Measurements from ENCODE around the gene CDCA5. TPM values are rescaled to one million over a fixed set of nuclear protein-coding genes. Genes with fewer than 3 reads are reported as not detected.
"Not testable (repeated sequence)": the region's sequence is repeated elsewhere in the genome, so short reads cannot be mapped to it uniquely, and the experiment has no call there.

Gene CDCA5
- polyA plus RNA-seq, 1 experiment = 11.9 TPM

DNA sequence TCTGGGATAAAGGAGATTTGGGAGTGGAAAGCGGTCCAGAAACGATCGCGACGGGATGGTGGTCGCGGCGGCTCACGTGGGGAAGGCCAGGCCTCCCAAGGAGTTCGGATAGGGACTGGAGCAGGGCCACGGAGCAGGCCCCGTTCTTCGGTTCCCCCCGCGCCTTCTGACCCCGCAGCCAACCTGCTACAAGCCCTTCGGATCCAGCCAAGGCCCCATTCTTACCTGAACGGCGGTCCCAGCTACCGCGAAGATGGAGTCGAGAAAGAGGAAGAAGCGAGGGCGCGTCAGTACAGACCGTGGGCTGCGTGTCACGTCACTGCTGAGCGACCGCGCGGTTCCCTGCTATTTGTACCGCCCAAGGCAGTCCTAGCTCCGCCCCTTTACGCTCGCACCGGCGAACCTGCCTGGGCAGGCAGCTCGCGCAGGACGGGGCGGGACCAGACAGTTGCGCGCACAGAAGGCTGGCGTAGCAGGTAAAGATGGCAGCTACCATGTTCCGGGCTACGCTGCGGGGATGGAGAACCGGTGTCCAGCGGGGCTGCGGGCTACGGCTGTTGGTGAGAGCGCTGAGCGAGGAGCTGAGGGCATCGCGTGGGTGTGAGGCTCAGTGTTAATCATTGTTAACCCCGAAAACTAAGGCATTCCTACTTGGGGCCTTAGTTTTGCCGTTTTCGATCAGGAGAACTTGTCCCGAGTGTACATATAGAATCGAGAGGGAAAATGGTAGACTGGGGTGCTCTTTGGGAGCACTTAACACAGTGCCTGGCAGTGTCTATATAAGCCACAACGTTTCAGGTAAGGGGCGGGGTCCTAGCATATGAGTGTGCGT lies 38.2 kb upstream of the CDCA5 start, which contains the start of the genes FAU and MRPL49:
TSS of gene FAU (minus strand) at position 270 of the 832 bp plus-strand sequence. CDS start 321 bp downstream, outside the sequence.
TSS of gene MRPL49 (plus strand) at position 457 of the 832 bp plus-strand sequence. CDS start at position 483, 26 bp downstream.
- POLR2A ChIA-PET = interaction anchor here (0.6 to 1.2 kb wide), 7 partner anchors 9 to 192 kb away, joined by 3 to 13 read pairs (median 3); partner anchors contain the start of genes CDC42EP2 and TM7SF2
- CTCF ChIA-PET = interaction anchor here (0.7 to 2.0 kb wide), 8 partner anchors 8 to 203 kb away, joined by 3 to 21 read pairs (median 3); partner anchors contain the start of genes ARL2 and TM7SF2
- no peak for TF ChIP-seq CTCF (IDR thresholded peaks at IDR 0.05; ENCODE audit: insufficient read depth, low read depth, low read length)
- no peaks in the 10 kb centered on the region for H3K27me3 ChIP-seq (ENCODE audit: control insufficient read depth, insufficient read depth, low read length)
- DNase-seq (ENCODE audit: low read depth) = peak; percentile 86
- peaks cover 16% of the 10 kb centered on the region for H3K36me3 ChIP-seq (ENCODE audit: control insufficient read depth, insufficient read depth, low read length)
- H3K4me3 ChIP-seq (ENCODE audit: low read depth, low read length) = peak within 1 kb of the TSS; percentile 55

DNA sequence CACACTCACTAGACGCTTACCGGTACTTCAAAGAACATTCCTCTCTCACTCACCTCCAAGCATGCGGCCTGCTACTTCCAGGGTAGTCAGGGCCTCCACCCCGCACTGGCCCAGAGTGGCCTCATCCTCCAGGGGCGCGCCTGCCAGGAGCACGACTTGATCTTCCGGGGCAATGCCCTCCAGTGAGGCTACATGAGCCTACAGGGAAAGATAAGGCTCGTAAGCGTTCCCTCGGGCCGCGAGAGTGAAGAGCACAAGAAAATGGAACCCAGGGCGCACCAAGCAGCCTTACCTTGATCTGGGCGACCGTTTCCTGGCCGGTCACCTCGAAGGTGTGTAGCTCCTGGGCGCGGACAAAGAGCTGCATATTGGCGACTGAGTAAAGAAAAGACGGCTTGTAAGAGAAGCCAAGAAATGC lies 37.6 kb upstream of the CDCA5 start:
- no peak for TF ChIP-seq CTCF (IDR thresholded peaks at IDR 0.05; ENCODE audit: insufficient read depth, low read depth, low read length)
- ChIA-PET CTCF (interaction anchor here (0.8 to 2.0 kb wide), 8 partner anchors 9 to 108 kb away, joined by 3 to 21 read pairs (median 4); partner anchors contain the start of genes ARL2, SYVN1 and TM7SF2), POLR2A (interaction anchor here (0.6 to 1.2 kb wide), 6 partner anchors 10 to 193 kb away, joined by 3 to 13 read pairs (median 4); partner anchors contain the start of genes CDC42EP2 and TM7SF2)
- no peak for DNase-seq (ENCODE audit: low read depth)
- peak overlapping the region; percentile 55 for H3K4me3 ChIP-seq (ENCODE audit: low read depth, low read length)
- H3K36me3 ChIP-seq (ENCODE audit: control insufficient read depth, insufficient read depth, low read length) = peaks cover 12% of the 10 kb centered on the region
- H3K27me3 ChIP-seq (ENCODE audit: control insufficient read depth, insufficient read depth, low read length) = no peaks in the 10 kb centered on the region

- Histone ChIP-seq H3K4me3 (ENCODE audit: low read depth, low read length) (peak overlapping the region; percentile 55), H3K36me3 (ENCODE audit: control insufficient read depth, insufficient read depth, low read length) (peaks cover 9% of the 10 kb centered on the region), H3K27me3 (ENCODE audit: control insufficient read depth, insufficient read depth, low read length) (no peaks in the 10 kb centered on the region)
- no peak for TF ChIP-seq CTCF (IDR thresholded peaks at IDR 0.05; ENCODE audit: insufficient read depth, low read depth, low read length)
- POLR2A ChIA-PET = no interaction called here
- DNase-seq (ENCODE audit: low read depth) = no peak
- CTCF ChIA-PET = interaction anchor here (1.5 to 4.7 kb wide), 5 partner anchors 8 to 107 kb away, joined by 3 to 25 read pairs (median 5); partner anchors contain the start of genes ARL2, SYVN1 and TM7SF2
These were observed 37.0 kb upstream of the CDCA5 start for GRCh38 chr11:65120831-65121230.

GRCh38 chr11:65119670-65119995 lies 35.8 kb upstream of the CDCA5 start:
- Histone ChIP-seq H3K4me3 (ENCODE audit: low read depth, low read length) (no peak overlapping the region), H3K27me3 (ENCODE audit: control insufficient read depth, insufficient read depth, low read length) (no peaks in the 10 kb centered on the region), H3K36me3 (ENCODE audit: control insufficient read depth, insufficient read depth, low read length) (peaks cover 6% of the 10 kb centered on the region)
- POLR2A ChIA-PET = no interaction called here
- DNase-seq (ENCODE audit: low read depth) = no peak
- TF ChIP-seq CTCF (IDR thresholded peaks at IDR 0.05; ENCODE audit: insufficient read depth, low read depth, low read length) = no peak
- CTCF ChIA-PET = interaction anchor here (0.9 to 4.7 kb wide), 5 partner anchors 10 to 333 kb away, joined by 3 to 25 read pairs (median 5); partner anchors contain the start of gene SYVN1

DNA sequence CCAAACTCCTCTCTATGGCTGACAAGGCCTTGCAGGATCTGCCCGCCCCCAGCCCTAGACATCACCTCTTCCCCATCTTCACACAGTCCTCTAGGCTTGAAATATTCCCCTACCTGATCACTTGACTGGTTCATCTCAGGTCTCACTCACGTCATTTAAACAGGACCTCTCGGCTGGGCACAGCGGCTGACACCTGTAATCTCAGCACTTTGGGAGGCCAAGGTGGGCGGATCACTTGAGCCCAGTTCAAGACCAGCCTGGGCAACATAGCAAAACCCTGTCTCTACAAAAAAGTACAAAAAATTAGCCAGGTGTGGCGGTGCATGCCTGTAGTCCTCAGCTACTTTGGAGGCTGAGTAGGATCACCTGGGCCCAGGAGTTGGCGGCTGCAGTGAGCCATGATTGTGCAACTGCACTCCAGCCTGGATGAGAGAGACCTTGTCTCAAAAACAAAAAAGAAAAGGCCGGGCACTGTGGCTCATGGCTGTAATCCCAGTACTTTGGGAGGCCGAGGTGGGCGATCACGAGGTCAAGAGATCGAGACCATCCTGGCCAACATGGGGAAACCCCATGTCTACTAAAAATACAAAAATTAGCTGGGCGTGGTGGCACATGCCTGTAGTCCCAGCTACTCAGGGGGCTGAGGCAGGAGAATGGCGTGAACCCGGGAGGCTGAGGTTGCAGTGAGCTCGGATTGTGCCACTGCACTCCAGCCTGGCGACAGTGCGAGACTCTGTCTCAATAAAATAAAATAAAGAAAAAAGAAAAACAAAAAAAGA lies 35.2 kb upstream of the CDCA5 start:
- H3K4me3 ChIP-seq (ENCODE audit: low read depth, low read length); H3K36me3 ChIP-seq (ENCODE audit: control insufficient read depth, insufficient read depth, low read length); POLR2A ChIA-PET; H3K27me3 ChIP-seq (ENCODE audit: control insufficient read depth, insufficient read depth, low read length); DNase-seq (ENCODE audit: low read depth): not testable (repeated sequence)
- CTCF ChIA-PET = interaction anchor here (0.8 to 4.7 kb wide), 15 partner anchors 10 to 333 kb away, joined by 3 to 31 read pairs (median 5); partner anchors contain the start of genes ARL2, CAPN1, CDC42BPG and SNX15
